GM18868 (cell line): ENCODE measurements around the gene RAET1G.
A peak's percentile ranks its signal among the peaks of the same experiment; 100 is the strongest.
"Not testable (repeated sequence)": the region's sequence is repeated elsewhere in the genome, so short reads cannot be mapped to it uniquely, and the experiment has no call there.

Source experiments
- ATAC-seq: cut with Tn5 transposase; IDR thresholded peaks from one replicate; pipeline ENCODE4 v1.9.1; 2021; ENCODE audit warnings: mild to moderate bottlenecking, moderate library complexity; ENCODE audit not compliant: unreplicated experiment

Gene RAET1G

GRCh38 chr6:149922642-149923326, at the start of gene RAET1G:
RAET1G (minus strand) TSS chr6:149923121; CDS start chr6:149923010, 111 bp downstream.
- no peak for ATAC-seq

- ATAC-seq = no peak
These were observed 46.7 kb upstream of the RAET1G start for GRCh38 chr6:149969635-149970034.

GRCh38 chr6:149968909-149969308, 46.0 kb upstream of the RAET1G start:
- not testable (repeated sequence) for ATAC-seq

GRCh38 chr6:149967999-149968398, 45.1 kb upstream of the RAET1G start:
- ATAC-seq = not testable (repeated sequence)

GRCh38 chr6:149967591-149967990, 44.7 kb upstream of the RAET1G start:
- ATAC-seq = no peak

GRCh38 chr6:149966319-149966718, 43.4 kb upstream of the RAET1G start:
- ATAC-seq = not testable (repeated sequence)

GRCh38 chr6:149965194-149966020, 42.5 kb upstream of the RAET1G start:
- no peak for ATAC-seq

- no peak for ATAC-seq
These were observed 41.6 kb upstream of the RAET1G start for GRCh38 chr6:149964308-149965193.

- peak; percentile 57 for ATAC-seq
These were observed 40.8 kb upstream of the RAET1G start, which contains the start of gene ULBP1 for GRCh38 chr6:149963462-149964307. ULBP1 (plus strand) TSS chr6:149963943; CDS start chr6:149964050, 107 bp downstream.

- no peak for ATAC-seq
These were observed 40.2 kb upstream of the RAET1G start for GRCh38 chr6:149963212-149963461.

- peak; percentile 48 for ATAC-seq
These were observed 39.7 kb upstream of the RAET1G start for GRCh38 chr6:149962461-149963211.

- no peak for ATAC-seq
These were observed 39.0 kb upstream of the RAET1G start for GRCh38 chr6:149961728-149962425.

- ATAC-seq = no peak
These were observed 37.6 kb upstream of the RAET1G start for GRCh38 chr6:149960488-149960887.

- ATAC-seq = not testable (repeated sequence)
These were observed 36.9 kb upstream of the RAET1G start for GRCh38 chr6:149959806-149960205.

GRCh38 chr6:149958124-149958523, 35.2 kb upstream of the RAET1G start:
- not testable (repeated sequence) for ATAC-seq

GRCh38 chr6:149955654-149956317, 32.9 kb upstream of the RAET1G start:
- not testable (repeated sequence) for ATAC-seq

- not testable (repeated sequence) for ATAC-seq
These were observed 32.2 kb upstream of the RAET1G start for GRCh38 chr6:149954984-149955653.
